ENCODE data around the gene ZXDC.

Gene ZXDC

DNA sequence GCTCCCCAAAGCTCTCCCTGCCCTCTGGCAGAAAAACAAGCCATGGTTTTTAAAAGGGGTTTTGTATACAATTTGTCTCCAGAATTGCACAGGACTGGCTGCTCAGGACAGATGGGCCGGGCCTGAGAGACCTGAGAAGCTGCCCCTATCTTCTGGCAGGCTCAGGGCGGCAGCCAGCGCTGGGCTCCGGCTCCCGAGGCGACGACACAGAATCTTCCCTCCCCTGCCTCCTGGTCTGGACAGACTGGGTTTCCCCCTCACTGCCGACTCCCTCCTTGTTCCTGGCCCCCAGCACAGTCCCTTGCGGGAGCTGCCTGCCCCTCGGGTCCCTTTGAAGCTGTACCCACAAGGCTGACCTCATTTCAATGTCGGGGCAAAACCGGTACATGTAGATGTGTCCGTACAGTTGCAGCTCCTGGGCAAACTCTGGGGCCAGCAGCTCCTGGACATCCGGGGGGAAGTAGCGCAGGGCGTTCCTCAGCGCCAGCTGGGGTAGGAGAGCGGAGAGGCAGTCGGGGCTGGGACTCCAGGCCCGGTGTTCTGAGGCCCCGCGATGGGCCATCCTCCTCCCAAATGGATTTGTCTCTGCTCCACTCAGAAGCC, 34.7 kb upstream of the ZXDC start:
- Histone ChIP-seq H3K36me3 (ENCODE audit: control insufficient read depth, insufficient read depth, low read length) (no peaks in the 10 kb centered on the region), H3K4me3 (ENCODE audit: insufficient read depth, low read depth, low read length, poor library complexity, severe bottlenecking) (no peak overlapping the region), H3K4me1 (ENCODE audit: control insufficient read depth, insufficient read depth, low read length, poor library complexity, severe bottlenecking) (no peaks in the 10 kb centered on the region), H3K27ac (ENCODE audit: insufficient read depth, low read length, poor library complexity, severe bottlenecking) (no peak overlapping the region), H3K9me3 (ENCODE audit: control insufficient read depth, low read length) (no peaks in the 10 kb centered on the region), H3K27me3 (replicated peaks; ENCODE audit: control insufficient read depth, insufficient read depth, low read length, poor library complexity, severe bottlenecking) (no peaks in the 10 kb centered on the region)
- no peak for DNase-seq

DNA sequence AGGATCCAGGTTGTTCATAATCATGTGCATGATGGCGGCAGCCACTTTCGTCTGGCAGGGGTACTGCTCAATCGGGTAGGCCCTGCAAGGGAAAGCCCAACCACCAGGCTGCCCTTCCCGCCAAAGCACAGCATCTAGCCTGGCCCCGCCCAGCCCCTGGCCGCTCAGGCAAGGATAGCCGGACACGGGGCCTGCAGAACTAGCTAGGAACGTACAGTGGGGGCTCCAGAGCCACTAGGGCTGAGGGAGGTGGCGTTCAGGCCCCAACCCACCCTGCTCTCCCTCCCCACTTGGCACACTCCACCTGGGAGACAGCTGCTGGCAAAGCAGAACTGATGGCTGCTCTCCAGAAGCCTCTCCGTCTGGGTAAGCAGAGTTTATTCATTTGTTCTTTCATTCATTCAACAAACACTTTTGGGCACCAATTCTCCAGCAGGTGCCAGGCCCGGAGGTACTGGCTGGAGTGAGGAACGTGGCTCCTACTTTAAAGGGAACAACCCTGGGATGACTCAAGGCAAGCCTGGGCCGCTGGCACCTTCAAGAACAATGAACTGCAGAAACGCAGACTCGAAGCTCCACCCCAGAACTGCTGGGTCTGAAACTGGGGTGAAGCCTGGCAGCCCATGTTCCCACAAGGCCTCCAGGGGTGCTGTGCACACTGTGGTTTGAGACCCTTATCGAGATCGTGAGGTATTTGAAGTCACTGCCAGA, 34.1 kb upstream of the ZXDC start:
- DNase-seq: no peak
- H3K27ac ChIP-seq (ENCODE audit: insufficient read depth, low read length, poor library complexity, severe bottlenecking): no peak overlapping the region
- no peaks in the 10 kb centered on the region for H3K4me1 ChIP-seq (ENCODE audit: control insufficient read depth, insufficient read depth, low read length, poor library complexity, severe bottlenecking)
- no peaks in the 10 kb centered on the region for H3K9me3 ChIP-seq (ENCODE audit: control insufficient read depth, low read length)
- no peaks in the 10 kb centered on the region for H3K36me3 ChIP-seq (ENCODE audit: control insufficient read depth, insufficient read depth, low read length)
- H3K4me3 ChIP-seq (ENCODE audit: insufficient read depth, low read depth, low read length, poor library complexity, severe bottlenecking): no peak overlapping the region
- no peaks in the 10 kb centered on the region for H3K27me3 ChIP-seq (replicated peaks; ENCODE audit: control insufficient read depth, insufficient read depth, low read length, poor library complexity, severe bottlenecking)

DNA sequence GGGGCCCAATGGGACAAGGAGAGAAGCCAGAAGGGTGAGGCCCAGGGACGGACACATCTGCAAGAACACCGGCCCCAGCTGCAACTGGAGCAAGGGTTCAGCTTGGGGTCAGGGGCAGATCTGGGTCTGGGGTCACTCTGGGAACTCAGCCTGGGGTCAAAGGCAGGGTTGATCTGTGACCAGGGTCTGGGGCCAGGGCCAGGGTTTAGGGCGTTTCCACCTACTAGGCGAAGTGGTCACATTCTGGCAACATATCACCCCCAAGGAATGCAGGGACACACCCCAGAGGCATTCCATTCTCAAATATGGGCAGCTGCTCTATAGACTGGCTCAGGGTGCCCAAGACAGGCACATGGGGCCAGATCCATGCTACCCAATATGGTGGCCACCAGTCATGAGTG, 32.9 kb upstream of the ZXDC start:
- Histone ChIP-seq H3K27ac (ENCODE audit: insufficient read depth, low read length, poor library complexity, severe bottlenecking) (no peak overlapping the region), H3K9me3 (ENCODE audit: control insufficient read depth, low read length) (no peaks in the 10 kb centered on the region), H3K36me3 (ENCODE audit: control insufficient read depth, insufficient read depth, low read length) (no peaks in the 10 kb centered on the region), H3K4me3 (ENCODE audit: insufficient read depth, low read depth, low read length, poor library complexity, severe bottlenecking) (no peak overlapping the region), H3K4me1 (ENCODE audit: control insufficient read depth, insufficient read depth, low read length, poor library complexity, severe bottlenecking) (no peaks in the 10 kb centered on the region), H3K27me3 (replicated peaks; ENCODE audit: control insufficient read depth, insufficient read depth, low read length, poor library complexity, severe bottlenecking) (no peaks in the 10 kb centered on the region)
- no peak for DNase-seq

DNA sequence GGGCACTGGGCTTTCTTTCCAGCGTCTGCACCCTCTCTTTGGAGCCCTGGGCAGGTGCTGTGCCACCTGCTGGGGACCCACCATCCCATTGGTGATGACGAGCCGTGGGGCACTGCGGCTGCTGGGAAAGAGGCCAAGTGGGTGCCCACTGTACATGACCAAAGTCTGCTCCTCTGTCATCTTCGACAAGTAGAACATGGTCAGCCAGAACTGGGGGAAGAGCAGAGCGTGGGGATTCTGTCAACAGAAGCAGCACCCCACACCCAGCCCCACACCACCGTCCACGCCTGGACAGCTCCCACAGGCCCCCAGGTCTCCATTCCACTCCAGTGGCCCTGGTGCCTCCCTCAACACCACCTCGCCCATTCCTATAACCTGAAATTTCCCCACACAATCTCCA, 32.2 kb upstream of the ZXDC start:
- Histone ChIP-seq H3K4me1 (ENCODE audit: control insufficient read depth, insufficient read depth, low read length, poor library complexity, severe bottlenecking) (no peaks in the 10 kb centered on the region), H3K27me3 (replicated peaks; ENCODE audit: control insufficient read depth, insufficient read depth, low read length, poor library complexity, severe bottlenecking) (no peaks in the 10 kb centered on the region), H3K27ac (ENCODE audit: insufficient read depth, low read length, poor library complexity, severe bottlenecking) (no peak overlapping the region), H3K9me3 (ENCODE audit: control insufficient read depth, low read length) (no peaks in the 10 kb centered on the region), H3K36me3 (ENCODE audit: control insufficient read depth, insufficient read depth, low read length) (no peaks in the 10 kb centered on the region), H3K4me3 (ENCODE audit: insufficient read depth, low read depth, low read length, poor library complexity, severe bottlenecking) (no peak overlapping the region)
- DNase-seq: no peak

DNA sequence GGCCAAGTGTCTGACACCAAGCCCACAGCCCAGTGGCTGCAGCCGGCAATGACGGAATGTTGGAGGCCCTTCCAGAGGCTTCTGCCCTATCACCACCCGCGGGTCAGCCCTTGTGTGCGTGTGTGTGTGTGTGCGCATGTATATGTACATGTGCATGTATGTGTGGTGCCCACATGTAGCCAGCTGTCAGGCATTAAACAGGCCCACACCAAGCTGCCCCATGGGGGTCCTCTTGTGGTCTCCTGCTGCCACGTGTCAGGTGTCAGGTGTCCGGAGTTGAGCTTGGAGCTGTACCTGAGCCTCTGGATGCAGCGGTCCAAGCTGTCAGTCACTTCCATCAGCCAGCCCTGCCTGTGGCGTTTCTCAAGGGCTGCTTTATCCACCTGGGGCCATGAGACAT, 28.0 kb upstream of the ZXDC start:
- Histone ChIP-seq H3K4me1 (ENCODE audit: control insufficient read depth, insufficient read depth, low read length, poor library complexity, severe bottlenecking) (no peaks in the 10 kb centered on the region), H3K36me3 (ENCODE audit: control insufficient read depth, insufficient read depth, low read length) (no peaks in the 10 kb centered on the region), H3K9me3 (ENCODE audit: control insufficient read depth, low read length) (no peaks in the 10 kb centered on the region), H3K27me3 (replicated peaks; ENCODE audit: control insufficient read depth, insufficient read depth, low read length, poor library complexity, severe bottlenecking) (no peaks in the 10 kb centered on the region), H3K4me3 (ENCODE audit: insufficient read depth, low read depth, low read length, poor library complexity, severe bottlenecking) (no peak overlapping the region), H3K27ac (ENCODE audit: insufficient read depth, low read length, poor library complexity, severe bottlenecking) (no peak overlapping the region)
- no peak for DNase-seq

DNA sequence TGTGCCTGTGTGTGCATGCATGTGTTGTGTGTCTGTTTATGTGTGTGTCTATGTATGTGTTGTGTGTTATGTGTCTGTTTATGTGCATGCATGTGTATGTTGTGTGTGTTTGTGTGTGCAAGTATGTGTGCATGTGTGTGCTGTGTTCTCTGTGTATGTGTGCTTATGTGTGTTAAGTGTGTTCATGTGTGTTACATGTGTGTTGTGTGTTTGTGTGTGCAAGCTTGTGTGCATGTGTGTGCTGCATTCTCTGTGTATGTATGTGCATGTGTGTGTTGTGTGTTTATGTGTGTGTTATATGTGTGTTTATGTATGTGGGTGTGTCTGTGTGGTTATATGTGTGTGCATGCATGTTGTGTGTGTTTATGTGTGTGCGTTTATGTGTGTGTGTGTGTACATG, 27.0 kb upstream of the ZXDC start:
- H3K9me3 ChIP-seq (ENCODE audit: control insufficient read depth, low read length): no peaks in the 10 kb centered on the region
- DNase-seq: no peak

DNA sequence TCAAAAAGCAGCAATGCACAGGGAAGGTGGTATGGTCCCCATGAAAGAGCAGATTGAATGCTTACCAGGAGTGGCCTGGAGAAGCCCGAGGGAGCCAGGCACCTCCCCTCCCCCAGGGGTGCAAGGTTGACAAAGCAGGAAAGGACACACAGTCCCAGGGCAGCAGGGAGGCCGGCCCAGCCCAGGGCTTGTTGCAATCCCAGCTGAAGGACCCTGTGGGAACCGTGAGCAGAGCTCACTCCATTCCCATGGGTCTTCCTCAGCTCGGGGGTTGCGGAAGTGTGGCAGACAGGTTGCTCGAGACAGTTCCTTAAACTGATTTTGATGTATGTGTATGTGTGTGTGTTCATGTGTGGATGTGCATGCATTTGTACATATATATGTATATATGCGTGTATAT, 26.0 kb upstream of the ZXDC start:
- Histone ChIP-seq H3K36me3 (ENCODE audit: control insufficient read depth, insufficient read depth, low read length) (no peaks in the 10 kb centered on the region), H3K4me3 (ENCODE audit: insufficient read depth, low read depth, low read length, poor library complexity, severe bottlenecking) (no peak overlapping the region), H3K27ac (ENCODE audit: insufficient read depth, low read length, poor library complexity, severe bottlenecking) (no peak overlapping the region), H3K4me1 (ENCODE audit: control insufficient read depth, insufficient read depth, low read length, poor library complexity, severe bottlenecking) (no peaks in the 10 kb centered on the region), H3K9me3 (ENCODE audit: control insufficient read depth, low read length) (no peaks in the 10 kb centered on the region), H3K27me3 (replicated peaks; ENCODE audit: control insufficient read depth, insufficient read depth, low read length, poor library complexity, severe bottlenecking) (no peaks in the 10 kb centered on the region)
- DNase-seq: no peak

More for the DNA sequence above, 27.0 kb upstream of the ZXDC start:
- no peak overlapping the region for H3K27ac ChIP-seq (ENCODE audit: insufficient read depth, low read length, poor library complexity, severe bottlenecking)
- no peaks in the 10 kb centered on the region for H3K27me3 ChIP-seq (replicated peaks; ENCODE audit: control insufficient read depth, insufficient read depth, low read length, poor library complexity, severe bottlenecking)
- no peaks in the 10 kb centered on the region for H3K36me3 ChIP-seq (ENCODE audit: control insufficient read depth, insufficient read depth, low read length)
- no peak overlapping the region for H3K4me3 ChIP-seq (ENCODE audit: insufficient read depth, low read depth, low read length, poor library complexity, severe bottlenecking)
- H3K4me1 ChIP-seq (ENCODE audit: control insufficient read depth, insufficient read depth, low read length, poor library complexity, severe bottlenecking): no peaks in the 10 kb centered on the region

DNA sequence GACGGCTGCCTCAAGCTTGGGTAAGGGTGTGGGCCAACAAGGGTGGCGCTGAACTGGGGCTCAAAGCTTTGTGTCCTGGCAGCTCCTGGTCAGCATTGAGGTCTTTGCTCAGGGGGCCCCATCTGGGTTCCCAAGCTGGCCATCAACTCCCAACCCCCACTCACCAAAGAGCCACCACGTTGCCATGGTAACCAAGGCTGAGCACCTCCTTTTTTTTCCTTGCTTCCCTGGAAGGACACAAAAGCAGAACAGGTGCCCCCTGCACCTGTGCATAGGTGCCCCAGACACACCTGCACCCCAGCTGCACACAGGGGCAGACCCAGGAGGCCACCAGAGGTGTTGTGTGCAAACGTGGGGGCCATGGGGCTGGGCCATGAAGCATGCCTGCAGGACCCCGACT, 25.4 kb upstream of the ZXDC start:
- H3K27ac ChIP-seq (ENCODE audit: insufficient read depth, low read length, poor library complexity, severe bottlenecking): no peak overlapping the region
- H3K4me1 ChIP-seq (ENCODE audit: control insufficient read depth, insufficient read depth, low read length, poor library complexity, severe bottlenecking): no peaks in the 10 kb centered on the region
- no peaks in the 10 kb centered on the region for H3K27me3 ChIP-seq (replicated peaks; ENCODE audit: control insufficient read depth, insufficient read depth, low read length, poor library complexity, severe bottlenecking)
- H3K4me3 ChIP-seq (ENCODE audit: insufficient read depth, low read depth, low read length, poor library complexity, severe bottlenecking): no peak overlapping the region
- no peaks in the 10 kb centered on the region for H3K9me3 ChIP-seq (ENCODE audit: control insufficient read depth, low read length)
- no peak for DNase-seq
- no peaks in the 10 kb centered on the region for H3K36me3 ChIP-seq (ENCODE audit: control insufficient read depth, insufficient read depth, low read length)

DNA sequence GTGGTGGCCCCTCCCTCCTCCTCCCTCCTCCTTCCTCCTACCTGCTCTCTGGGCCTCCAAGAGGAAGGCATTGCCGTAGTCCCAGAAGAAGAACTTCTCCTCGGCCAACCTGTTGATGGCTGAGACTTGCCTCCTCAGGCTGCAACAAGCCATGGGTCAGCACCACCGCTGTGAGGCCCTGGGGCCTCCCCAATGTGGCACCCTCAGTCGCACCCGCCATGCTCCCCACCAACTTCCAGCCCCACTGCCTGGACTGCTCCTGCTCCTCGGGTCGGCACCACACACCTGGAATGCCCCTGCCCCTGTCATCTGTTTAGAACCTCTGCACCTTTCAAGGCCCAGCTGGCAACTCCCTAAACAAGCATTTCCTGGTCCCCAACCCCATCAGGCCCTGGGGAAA, 24.3 kb upstream of the ZXDC start:
- no peak for DNase-seq
- H3K27ac ChIP-seq (ENCODE audit: insufficient read depth, low read length, poor library complexity, severe bottlenecking): no peak overlapping the region
- no peak overlapping the region for H3K4me3 ChIP-seq (ENCODE audit: insufficient read depth, low read depth, low read length, poor library complexity, severe bottlenecking)
- H3K36me3 ChIP-seq (ENCODE audit: control insufficient read depth, insufficient read depth, low read length): no peaks in the 10 kb centered on the region
- H3K4me1 ChIP-seq (ENCODE audit: control insufficient read depth, insufficient read depth, low read length, poor library complexity, severe bottlenecking): no peaks in the 10 kb centered on the region
- H3K9me3 ChIP-seq (ENCODE audit: control insufficient read depth, low read length): no peaks in the 10 kb centered on the region
- no peaks in the 10 kb centered on the region for H3K27me3 ChIP-seq (replicated peaks; ENCODE audit: control insufficient read depth, insufficient read depth, low read length, poor library complexity, severe bottlenecking)

DNA sequence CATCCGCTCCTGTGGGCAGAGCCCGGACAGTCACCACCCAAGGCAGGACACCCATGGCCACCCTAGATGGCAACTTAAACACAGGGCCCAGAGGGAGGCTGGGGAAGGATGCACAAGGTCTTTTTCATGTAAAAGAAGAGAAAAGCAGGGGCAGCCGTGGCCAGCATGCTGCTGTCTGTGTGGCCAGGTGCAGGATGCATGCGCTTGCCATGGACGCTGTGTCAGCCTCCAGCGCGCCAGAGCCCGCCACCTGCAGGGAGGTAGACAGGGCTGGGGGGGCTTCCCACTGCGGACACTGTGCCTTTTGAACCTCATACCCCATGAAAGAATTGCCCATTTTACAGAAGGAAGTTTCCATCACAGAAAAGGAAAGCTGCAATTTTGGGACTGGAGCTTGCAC, 23.7 kb upstream of the ZXDC start:
- Histone ChIP-seq H3K4me1 (ENCODE audit: control insufficient read depth, insufficient read depth, low read length, poor library complexity, severe bottlenecking) (no peaks in the 10 kb centered on the region), H3K4me3 (ENCODE audit: insufficient read depth, low read depth, low read length, poor library complexity, severe bottlenecking) (no peak overlapping the region), H3K27ac (ENCODE audit: insufficient read depth, low read length, poor library complexity, severe bottlenecking) (no peak overlapping the region), H3K9me3 (ENCODE audit: control insufficient read depth, low read length) (no peaks in the 10 kb centered on the region), H3K36me3 (ENCODE audit: control insufficient read depth, insufficient read depth, low read length) (no peaks in the 10 kb centered on the region), H3K27me3 (replicated peaks; ENCODE audit: control insufficient read depth, insufficient read depth, low read length, poor library complexity, severe bottlenecking) (no peaks in the 10 kb centered on the region)
- DNase-seq: no peak

Measured in effector memory CD4-positive, alpha-beta T cell (primary cell).